ENCODE data around the gene CDK1. TPM values are rescaled to one million over a fixed set of nuclear protein-coding genes. Genes with fewer than 3 reads are reported as not detected.
"Not testable (repeated sequence)": the region's sequence is repeated elsewhere in the genome, so short reads cannot be mapped to it uniquely, and the experiment has no call there.

Gene CDK1
- total RNA-seq, 1 donor from 2014 or later, result 1.5 TPM

DNA sequence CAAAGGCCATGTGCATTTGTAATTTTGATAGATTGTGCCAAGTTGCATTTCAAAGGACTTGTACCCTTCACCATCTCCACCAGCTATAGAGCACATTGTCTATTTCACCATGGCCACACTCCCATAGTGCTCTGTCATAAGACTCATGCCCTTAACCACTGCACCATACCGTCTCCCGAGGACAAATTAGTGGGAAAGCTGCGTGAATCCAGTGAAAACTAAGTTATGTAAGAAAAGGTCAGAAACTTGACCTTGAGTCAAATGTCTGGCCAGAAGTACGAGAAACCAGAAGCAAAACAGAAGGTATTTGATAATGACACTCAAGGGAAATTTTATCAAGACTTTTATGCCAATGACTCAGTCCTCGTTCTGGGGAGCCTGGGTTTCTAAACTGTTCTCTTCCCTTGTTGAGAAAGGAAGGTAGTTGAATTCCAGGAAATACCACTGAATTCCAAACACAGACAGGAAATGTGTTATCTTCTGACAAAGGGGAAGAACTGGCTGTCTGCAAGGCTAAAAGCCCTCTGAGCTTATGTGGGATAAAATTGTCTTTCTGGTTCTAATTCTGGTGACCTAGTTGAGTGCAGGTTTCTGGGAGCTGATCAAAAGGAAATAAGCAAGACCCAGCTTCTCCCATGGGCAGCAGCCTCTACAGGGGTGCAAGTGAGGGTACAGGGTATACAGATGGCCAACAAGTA lies 49.7 kb downstream of the CDK1 start:
- Mint-ChIP-seq H3K27ac (no peak overlapping the region), H3K27me3 (peaks cover 7% of the 10 kb centered on the region), H3K36me3 (ENCODE audit: low read depth) (no peaks in the 10 kb centered on the region), H3K4me3 (no peak overlapping the region), H3K9me3 (no peaks in the 10 kb centered on the region), H3K4me1 (no peaks in the 10 kb centered on the region)
- TF ChIP-seq, protein P1, sequence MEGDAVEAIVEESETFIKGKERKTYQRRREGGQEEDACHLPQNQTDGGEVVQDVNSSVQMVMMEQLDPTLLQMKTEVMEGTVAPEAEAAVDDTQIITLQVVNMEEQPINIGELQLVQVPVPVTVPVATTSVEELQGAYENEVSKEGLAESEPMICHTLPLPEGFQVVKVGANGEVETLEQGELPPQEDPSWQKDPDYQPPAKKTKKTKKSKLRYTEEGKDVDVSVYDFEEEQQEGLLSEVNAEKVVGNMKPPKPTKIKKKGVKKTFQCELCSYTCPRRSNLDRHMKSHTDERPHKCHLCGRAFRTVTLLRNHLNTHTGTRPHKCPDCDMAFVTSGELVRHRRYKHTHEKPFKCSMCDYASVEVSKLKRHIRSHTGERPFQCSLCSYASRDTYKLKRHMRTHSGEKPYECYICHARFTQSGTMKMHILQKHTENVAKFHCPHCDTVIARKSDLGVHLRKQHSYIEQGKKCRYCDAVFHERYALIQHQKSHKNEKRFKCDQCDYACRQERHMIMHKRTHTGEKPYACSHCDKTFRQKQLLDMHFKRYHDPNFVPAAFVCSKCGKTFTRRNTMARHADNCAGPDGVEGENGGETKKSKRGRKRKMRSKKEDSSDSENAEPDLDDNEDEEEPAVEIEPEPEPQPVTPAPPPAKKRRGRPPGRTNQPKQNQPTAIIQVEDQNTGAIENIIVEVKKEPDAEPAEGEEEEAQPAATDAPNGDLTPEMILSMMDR (IDR thresholded peaks at IDR 0.05), result no peak
- POLR2A ChIA-PET, result no interaction called here
- no peak for ATAC-seq (ENCODE audit: low read depth)
- DNase-seq, result no peak
- CTCF ChIA-PET, result interaction anchor here (1.1 kb wide), 1 partner anchor 11 kb away, joined by 4 read pairs; no protein-coding TSS in a partner anchor
- intact Hi-C loops (cut with micrococcal nuclease), result no loop called here

DNA sequence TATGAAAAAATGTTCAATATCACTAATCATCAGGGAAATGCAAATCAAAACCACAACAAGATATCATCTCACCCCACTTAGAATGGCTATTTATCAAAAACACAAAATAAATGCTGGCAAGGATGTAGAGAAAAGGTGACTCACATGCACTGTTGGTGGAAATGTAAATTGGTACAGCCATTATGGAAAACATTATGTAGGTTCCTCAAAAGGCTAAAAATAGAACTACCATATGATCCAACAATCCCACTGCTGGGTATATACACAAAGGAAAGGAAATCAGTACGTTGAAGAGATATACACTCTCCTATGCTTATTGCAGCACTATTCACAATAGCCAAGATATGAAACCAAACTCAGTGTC lies 50.2 kb downstream of the CDK1 start:
- no peak for ATAC-seq (ENCODE audit: low read depth)
- TF ChIP-seq, protein P1 (IDR thresholded peaks at IDR 0.05), result no peak
- Mint-ChIP-seq H3K27ac (no peak overlapping the region), H3K9me3 (no peaks in the 10 kb centered on the region), H3K4me3 (no peak overlapping the region), H3K36me3 (ENCODE audit: low read depth) (no peaks in the 10 kb centered on the region), H3K27me3 (peaks cover 7% of the 10 kb centered on the region), H3K4me1 (no peaks in the 10 kb centered on the region)
- no peak for DNase-seq
- POLR2A ChIA-PET, result no interaction called here
- intact Hi-C loops (cut with micrococcal nuclease), result no loop called here
- CTCF ChIA-PET, result no interaction called here

DNA sequence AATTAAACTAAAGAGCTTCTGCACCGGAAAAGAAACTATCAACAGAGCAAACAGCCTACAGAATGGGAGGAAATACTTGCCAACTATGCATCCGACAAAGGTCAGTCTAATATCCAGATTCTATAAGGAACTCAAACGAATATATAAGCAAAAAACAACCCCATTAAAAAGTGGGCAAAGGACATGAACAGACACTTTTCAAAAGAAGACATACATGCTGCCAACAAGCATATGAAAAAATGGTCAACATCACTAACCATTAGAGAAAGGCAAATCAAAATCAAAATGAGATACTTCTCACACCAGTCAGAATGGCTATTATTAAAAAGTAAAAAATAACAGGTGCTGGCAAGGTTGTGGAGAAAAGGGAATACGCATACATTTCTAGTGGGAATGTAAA lies 53.9 kb downstream of the CDK1 start:
- intact Hi-C loops (cut with micrococcal nuclease); H3K9me3 Mint-ChIP-seq; ATAC-seq (ENCODE audit: low read depth); H3K27ac Mint-ChIP-seq; H3K36me3 Mint-ChIP-seq (ENCODE audit: low read depth); CTCF ChIA-PET; H3K27me3 Mint-ChIP-seq; H3K4me3 Mint-ChIP-seq; DNase-seq; H3K4me1 Mint-ChIP-seq; POLR2A ChIA-PET: not testable (repeated sequence)

DNA sequence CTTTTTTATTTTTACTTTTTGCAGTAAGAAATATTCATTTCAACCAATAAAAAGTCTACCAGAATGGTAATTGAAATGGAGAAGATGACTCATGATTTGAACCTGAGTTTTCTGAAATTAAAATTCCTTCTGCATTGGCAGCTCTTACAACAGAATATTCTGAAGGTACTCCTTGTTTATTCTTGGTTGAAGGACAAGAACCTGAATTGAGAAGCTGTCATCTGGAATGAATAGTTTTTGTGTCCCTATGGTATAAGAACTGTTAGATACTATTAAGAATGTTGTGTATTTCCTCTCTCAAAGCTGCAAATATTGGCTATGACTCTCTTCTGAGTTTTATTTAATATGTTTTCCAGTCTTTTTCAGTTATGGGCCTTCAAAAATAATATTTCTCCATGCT lies 56.1 kb downstream of the CDK1 start:
- intact Hi-C loops (cut with micrococcal nuclease), result no loop called here
- POLR2A ChIA-PET, result no interaction called here
- H3K9me3 Mint-ChIP-seq, result no peaks in the 10 kb centered on the region

DNA sequence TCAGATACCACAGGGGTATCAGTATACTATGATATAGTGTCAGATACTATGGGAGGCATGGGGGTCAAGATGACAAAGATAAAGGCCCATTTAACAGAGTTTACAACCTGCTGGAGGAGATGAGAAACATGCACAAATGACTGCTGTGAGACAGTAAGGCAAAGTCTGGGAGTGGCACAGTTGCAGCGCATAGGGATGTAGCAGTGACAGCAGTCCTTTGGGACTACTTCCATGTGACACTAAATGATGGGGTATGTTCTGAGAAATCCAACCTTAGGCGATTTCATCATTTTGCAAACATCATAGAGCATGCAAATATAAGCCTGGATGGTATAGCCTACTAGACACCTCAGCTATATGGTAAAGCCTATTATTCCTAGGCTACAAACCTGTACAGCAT lies 56.8 kb downstream of the CDK1 start:
- POLR2A ChIA-PET, result no interaction called here
- no peak overlapping the region for H3K4me3 Mint-ChIP-seq
- TF ChIP-seq, protein P1 (IDR thresholded peaks at IDR 0.05), result no peak
- H3K9me3 Mint-ChIP-seq, result no peaks in the 10 kb centered on the region
- H3K36me3 Mint-ChIP-seq (ENCODE audit: low read depth), result no peaks in the 10 kb centered on the region
- ATAC-seq (ENCODE audit: low read depth) (no peak), DNase-seq (no peak)
- CTCF ChIA-PET, result no interaction called here
- no peaks in the 10 kb centered on the region for H3K4me1 Mint-ChIP-seq
- no peaks in the 10 kb centered on the region for H3K27me3 Mint-ChIP-seq
- intact Hi-C loops (cut with micrococcal nuclease), result no loop called here
- no peak overlapping the region for H3K27ac Mint-ChIP-seq

More for the DNA sequence above, 56.1 kb downstream of the CDK1 start:
- Mint-ChIP-seq H3K4me1 (no peaks in the 10 kb centered on the region), H3K36me3 (ENCODE audit: low read depth) (no peaks in the 10 kb centered on the region), H3K4me3 (no peak overlapping the region), H3K27ac (no peak overlapping the region), H3K27me3 (no peaks in the 10 kb centered on the region)
- ATAC-seq (ENCODE audit: low read depth), result no peak
- CTCF ChIA-PET, result no interaction called here
- no peak for DNase-seq
- TF ChIP-seq, protein P1 (IDR thresholded peaks at IDR 0.05), result no peak

DNA sequence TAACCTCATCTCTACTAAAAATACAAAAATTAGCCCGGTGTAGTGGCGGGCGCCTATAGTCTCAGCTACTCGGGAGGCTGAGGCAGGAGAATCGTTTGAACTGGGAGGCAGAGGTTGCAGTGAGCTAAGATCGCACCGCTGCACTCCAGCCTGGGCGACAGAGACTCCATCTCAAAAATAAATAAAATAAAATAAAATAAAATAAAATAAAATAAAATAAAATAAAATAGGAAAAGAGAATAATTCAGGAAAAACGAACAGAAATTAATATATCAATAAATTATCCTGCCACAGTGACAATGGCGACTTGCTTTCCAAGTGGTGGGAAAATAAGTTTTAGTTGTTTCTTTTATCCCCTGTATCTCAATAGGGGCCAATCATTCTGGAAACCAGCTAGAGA lies 62.9 kb downstream of the CDK1 start:
- POLR2A ChIA-PET; intact Hi-C loops (cut with micrococcal nuclease); H3K4me3 Mint-ChIP-seq; CTCF ChIA-PET; H3K27me3 Mint-ChIP-seq; ATAC-seq (ENCODE audit: low read depth); H3K27ac Mint-ChIP-seq; DNase-seq; H3K9me3 Mint-ChIP-seq; H3K36me3 Mint-ChIP-seq (ENCODE audit: low read depth); H3K4me1 Mint-ChIP-seq: not testable (repeated sequence)
